ENCODE data around the gene STIP1.

Gene STIP1

GRCh38 chr11:64250415-64251015, 64.5 kb downstream of the STIP1 start:
- Histone ChIP-seq H3K27me3 (ENCODE audit: control insufficient read depth in 1 of 2, insufficient read depth in 2 of 2, low read length in 2 of 2) (no peaks in the 10 kb centered on the region), H3K27ac (ENCODE audit: low read depth, low read length) (no peak overlapping the region), H3K9ac (ENCODE audit: low read length) (peak overlapping the region; percentile 49), H3K4me1 (ENCODE audit: insufficient read depth, low read length) (peaks cover 31% of the 10 kb centered on the region), H3K4me3 (ENCODE audit: low read depth in 1 of 2, low read length in 2 of 2) (peak overlapping the region in 1 of 2 donors; percentile 55), H3K9me3 (ENCODE audit: low read length) (no peaks in the 10 kb centered on the region), H3K36me3 (ENCODE audit: insufficient read depth, low read length) (peaks cover 9% of the 10 kb centered on the region)

- Histone ChIP-seq H3K27me3 (ENCODE audit: control insufficient read depth in 1 of 2, insufficient read depth in 2 of 2, low read length in 2 of 2) (no peaks in the 10 kb centered on the region), H3K4me1 (ENCODE audit: insufficient read depth, low read length) (peaks cover 29% of the 10 kb centered on the region), H3K36me3 (ENCODE audit: insufficient read depth, low read length) (peaks cover 16% of the 10 kb centered on the region), H3K9me3 (ENCODE audit: low read length) (no peaks in the 10 kb centered on the region), H3K27ac (ENCODE audit: low read depth, low read length) (peak within 1 kb of the TSS; percentile 20), H3K9ac (ENCODE audit: low read length) (peak within 1 kb of the TSS; percentile 53), H3K4me3 (ENCODE audit: low read depth in 1 of 2, low read length in 2 of 2) (peak within 1 kb of the TSS; percentile 82 to 90)
These were observed 65.2 kb downstream of the STIP1 start, which contains the start of gene PLCB3 for GRCh38 chr11:64251016-64251752. TSS of gene PLCB3 (plus strand) at chr11:64251530. CDS start at chr11:64251650, 120 bp downstream.

- Histone ChIP-seq H3K27ac (ENCODE audit: low read depth, low read length) (peak overlapping the region; percentile 20), H3K9me3 (ENCODE audit: low read length) (no peaks in the 10 kb centered on the region), H3K36me3 (ENCODE audit: insufficient read depth, low read length) (peaks cover 20% of the 10 kb centered on the region), H3K4me3 (ENCODE audit: low read depth in 1 of 2, low read length in 2 of 2) (peak overlapping the region; percentile 82 to 90), H3K9ac (ENCODE audit: low read length) (peak overlapping the region; percentile 53), H3K27me3 (ENCODE audit: control insufficient read depth in 1 of 2, insufficient read depth in 2 of 2, low read length in 2 of 2) (no peaks in the 10 kb centered on the region), H3K4me1 (ENCODE audit: insufficient read depth, low read length) (peaks cover 29% of the 10 kb centered on the region)
These were observed 65.7 kb downstream of the STIP1 start for GRCh38 chr11:64251753-64252002.

GRCh38 chr11:64252003-64252872, 66.3 kb downstream of the STIP1 start:
- no peaks in the 10 kb centered on the region for H3K27me3 ChIP-seq (ENCODE audit: control insufficient read depth in 1 of 2, insufficient read depth in 2 of 2, low read length in 2 of 2)
- H3K36me3 ChIP-seq (ENCODE audit: insufficient read depth, low read length) = peaks cover 20% of the 10 kb centered on the region
- no peaks in the 10 kb centered on the region for H3K9me3 ChIP-seq (ENCODE audit: low read length)
- H3K9ac ChIP-seq (ENCODE audit: low read length) = peak overlapping the region; percentile 53
- peak overlapping the region; percentile 20 for H3K27ac ChIP-seq (ENCODE audit: low read depth, low read length)
- H3K4me3 ChIP-seq (ENCODE audit: low read depth in 1 of 2, low read length in 2 of 2) = peak overlapping the region; percentile 82 to 90
- peaks cover 29% of the 10 kb centered on the region for H3K4me1 ChIP-seq (ENCODE audit: insufficient read depth, low read length)

- no peaks in the 10 kb centered on the region for H3K9me3 ChIP-seq (ENCODE audit: low read length)
- peak overlapping the region in 1 of 2 donors; percentile 82 for H3K4me3 ChIP-seq (ENCODE audit: low read depth in 1 of 2, low read length in 2 of 2)
- no peak overlapping the region for H3K27ac ChIP-seq (ENCODE audit: low read depth, low read length)
- peaks cover 24% of the 10 kb centered on the region for H3K4me1 ChIP-seq (ENCODE audit: insufficient read depth, low read length)
- no peak overlapping the region for H3K9ac ChIP-seq (ENCODE audit: low read length)
- H3K36me3 ChIP-seq (ENCODE audit: insufficient read depth, low read length) = peaks cover 20% of the 10 kb centered on the region
- H3K27me3 ChIP-seq (ENCODE audit: control insufficient read depth in 1 of 2, insufficient read depth in 2 of 2, low read length in 2 of 2) = no peaks in the 10 kb centered on the region
These were observed 67.1 kb downstream of the STIP1 start for GRCh38 chr11:64253043-64253442.

- peaks cover 21% of the 10 kb centered on the region for H3K4me1 ChIP-seq (ENCODE audit: insufficient read depth, low read length)
- H3K9me3 ChIP-seq (ENCODE audit: low read length) = no peaks in the 10 kb centered on the region
- H3K36me3 ChIP-seq (ENCODE audit: insufficient read depth, low read length) = peaks cover 23% of the 10 kb centered on the region
- H3K27me3 ChIP-seq (ENCODE audit: control insufficient read depth in 1 of 2, insufficient read depth in 2 of 2, low read length in 2 of 2) = no peaks in the 10 kb centered on the region
- H3K27ac ChIP-seq (ENCODE audit: low read depth, low read length) = no peak overlapping the region
- H3K4me3 ChIP-seq (ENCODE audit: low read depth in 1 of 2, low read length in 2 of 2) = no peak overlapping the region
- no peak overlapping the region for H3K9ac ChIP-seq (ENCODE audit: low read length)
These were observed 67.5 kb downstream of the STIP1 start for GRCh38 chr11:64253481-64253880.

All from muscle layer of colon (tissue), 2 donors.